ENCODE measurements around the gene PLCL2. TPM values are rescaled to one million over a fixed set of nuclear protein-coding genes. Genes with fewer than 3 reads are reported as not detected.
A peak's percentile ranks its signal among the peaks of the same experiment; 100 is the strongest.
"Not testable (repeated sequence)": the region's sequence is repeated elsewhere in the genome, so short reads cannot be mapped to it uniquely, and the experiment has no call there.

Gene PLCL2
- total and polyA plus RNA-seq, 11 donors = 10.4 to 80.9 (median 53.0) TPM

DNA sequence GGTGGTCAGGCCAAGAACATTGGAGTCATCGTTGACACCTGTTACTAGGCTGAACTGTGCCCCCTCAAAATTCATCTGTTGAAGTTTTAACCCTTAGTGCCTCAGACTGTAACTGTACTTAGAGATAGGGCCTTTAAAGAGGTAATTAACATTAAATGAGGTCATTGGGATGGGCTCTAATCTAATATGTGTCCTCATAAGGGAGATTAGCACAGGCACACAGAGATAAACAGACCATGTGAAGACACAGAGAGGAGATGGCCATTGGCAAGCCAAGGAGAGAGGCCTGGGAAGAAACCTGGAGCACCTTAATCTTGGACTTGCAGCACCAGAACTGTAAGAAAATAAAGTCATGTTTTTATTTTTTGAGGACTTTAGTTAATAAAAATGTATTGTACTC lies 59.6 kb downstream of the PLCL2 start:
- H3K4me1 ChIP-seq = peaks cover 0 to 62% (median 31%) of the 10 kb centered on the region in 12 donors
- TF ChIP-seq, protein P1, sequence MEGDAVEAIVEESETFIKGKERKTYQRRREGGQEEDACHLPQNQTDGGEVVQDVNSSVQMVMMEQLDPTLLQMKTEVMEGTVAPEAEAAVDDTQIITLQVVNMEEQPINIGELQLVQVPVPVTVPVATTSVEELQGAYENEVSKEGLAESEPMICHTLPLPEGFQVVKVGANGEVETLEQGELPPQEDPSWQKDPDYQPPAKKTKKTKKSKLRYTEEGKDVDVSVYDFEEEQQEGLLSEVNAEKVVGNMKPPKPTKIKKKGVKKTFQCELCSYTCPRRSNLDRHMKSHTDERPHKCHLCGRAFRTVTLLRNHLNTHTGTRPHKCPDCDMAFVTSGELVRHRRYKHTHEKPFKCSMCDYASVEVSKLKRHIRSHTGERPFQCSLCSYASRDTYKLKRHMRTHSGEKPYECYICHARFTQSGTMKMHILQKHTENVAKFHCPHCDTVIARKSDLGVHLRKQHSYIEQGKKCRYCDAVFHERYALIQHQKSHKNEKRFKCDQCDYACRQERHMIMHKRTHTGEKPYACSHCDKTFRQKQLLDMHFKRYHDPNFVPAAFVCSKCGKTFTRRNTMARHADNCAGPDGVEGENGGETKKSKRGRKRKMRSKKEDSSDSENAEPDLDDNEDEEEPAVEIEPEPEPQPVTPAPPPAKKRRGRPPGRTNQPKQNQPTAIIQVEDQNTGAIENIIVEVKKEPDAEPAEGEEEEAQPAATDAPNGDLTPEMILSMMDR (IDR thresholded peaks at IDR 0.05) = no peak
- no peak for TF ChIP-seq POLR2A (IDR thresholded peaks at IDR 0.05)
- H3K9me3 ChIP-seq = no peaks in the 10 kb centered on the region
- no peaks in the 10 kb centered on the region for H3K27me3 ChIP-seq
- ATAC-seq (no peak), DNase-seq (no peak)
- intact Hi-C loops (cut with DNase I) = loop anchor here in 2 of 10 donors (5.0 kb wide), 2 partner anchors 37 to 62 kb away; partner anchors contain the start of gene PLCL2 (in 1 of the 2)
- no peak overlapping the region for H3K27ac ChIP-seq
- H3K36me3 ChIP-seq = no peaks in the 10 kb centered on the region
- H3K4me3 ChIP-seq = no peak overlapping the region
- WGBS, 4 donors = 52 to 68% (median 63%) methylated on average over 1 of the region's 1 CpG

DNA sequence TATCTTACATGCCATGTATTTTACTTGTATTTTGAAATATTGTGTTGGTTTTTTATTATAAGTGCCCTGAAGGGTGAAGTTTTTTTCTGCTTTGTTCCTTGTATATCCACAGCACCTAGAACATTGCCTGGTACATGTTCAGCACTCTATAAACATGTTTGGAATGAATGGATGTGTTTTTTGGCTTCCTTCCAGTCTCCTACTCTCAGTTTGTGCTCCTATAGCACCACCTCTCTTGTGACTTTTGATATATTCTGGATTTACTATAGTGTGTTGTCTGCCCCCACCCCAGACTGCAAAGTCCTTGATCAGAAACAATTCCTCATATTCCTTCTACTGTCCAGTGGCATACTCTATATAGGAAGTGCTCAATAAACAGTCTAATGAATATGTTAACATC lies 60.6 kb downstream of the PLCL2 start:
- Histone ChIP-seq H3K9me3 (no peaks in the 10 kb centered on the region), H3K4me1 (peaks cover 0 to 62% (median 37%) of the 10 kb centered on the region in 12 donors), H3K27me3 (no peaks in the 10 kb centered on the region), H3K36me3 (no peaks in the 10 kb centered on the region), H3K27ac (no peak overlapping the region), H3K4me3 (no peak overlapping the region)
- ATAC-seq (peak in 2 of 4 donors; percentile 28 to 44), DNase-seq (no peak)
- no peak for TF ChIP-seq POLR2A (IDR thresholded peaks at IDR 0.05)
- TF ChIP-seq, protein P1 (IDR thresholded peaks at IDR 0.05) = peak in 3 of 12 donors; percentile 6 to 24 (median 17)
- intact Hi-C loops (cut with DNase I) = no loop called here

DNA sequence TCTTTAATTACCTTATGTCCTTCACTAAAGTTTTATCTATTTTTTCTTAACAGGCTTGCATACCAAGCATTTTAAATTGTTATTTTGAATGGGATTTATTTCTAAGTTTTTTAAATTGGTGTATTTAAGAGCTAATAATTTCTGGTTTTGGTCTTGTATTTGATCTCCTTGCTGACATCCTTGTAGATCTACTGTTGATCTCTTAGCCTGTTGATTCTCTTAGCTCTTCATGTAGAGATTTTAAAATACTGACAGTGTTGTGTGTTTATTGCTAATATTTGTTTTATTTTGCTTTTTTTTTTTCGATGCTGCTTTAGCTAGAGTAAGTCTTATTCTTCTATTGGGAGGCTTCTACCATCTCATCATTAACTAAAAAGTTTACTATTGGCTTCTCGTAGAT lies 65.5 kb downstream of the PLCL2 start:
- no peak for ATAC-seq
- no peak for DNase-seq
- Histone ChIP-seq H3K4me3 (no peak overlapping the region), H3K27ac (no peak overlapping the region), H3K9me3 (peaks cover 0 to 5% (median 0%) of the 10 kb centered on the region in 12 donors), H3K27me3 (no peaks in the 10 kb centered on the region), H3K4me1 (peaks cover 0 to 50% (median 15%) of the 10 kb centered on the region in 12 donors), H3K36me3 (no peaks in the 10 kb centered on the region)
- intact Hi-C loops (cut with DNase I) = no loop called here
- TF ChIP-seq, protein P1 (IDR thresholded peaks at IDR 0.05) = no peak
- TF ChIP-seq POLR2A (IDR thresholded peaks at IDR 0.05) = no peak
- 86 to 94% (median 88%) methylated on average over 2 of the region's 2 CpGs for WGBS, 4 donors

DNA sequence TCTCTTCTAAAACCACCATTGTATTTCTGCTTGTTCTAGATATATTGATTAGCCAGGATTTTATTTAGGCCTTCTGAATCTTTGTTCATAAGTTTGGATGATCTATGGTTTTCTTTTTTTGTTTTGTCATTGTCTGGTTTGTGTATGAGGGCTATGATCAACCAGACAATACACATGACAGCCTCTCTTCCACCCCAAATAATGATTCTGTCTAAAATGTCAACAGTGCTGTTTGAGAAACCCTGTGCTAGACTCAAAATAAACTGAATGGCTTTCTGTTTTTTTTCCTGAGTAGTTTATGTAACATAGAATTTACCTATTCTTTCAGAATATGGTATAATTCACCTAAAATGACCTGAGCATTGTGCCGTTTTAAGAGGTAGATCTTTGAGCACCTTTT lies 66.1 kb downstream of the PLCL2 start:
- no peak for ATAC-seq
- Histone ChIP-seq H3K9me3 (peaks cover 0 to 5% (median 0%) of the 10 kb centered on the region in 12 donors), H3K4me3 (no peak overlapping the region), H3K4me1 (peaks cover 0 to 50% (median 15%) of the 10 kb centered on the region in 12 donors), H3K27me3 (no peaks in the 10 kb centered on the region), H3K27ac (no peak overlapping the region), H3K36me3 (no peaks in the 10 kb centered on the region)
- intact Hi-C loops (cut with DNase I) = no loop called here
- DNase-seq = no peak
- no peak for TF ChIP-seq POLR2A (IDR thresholded peaks at IDR 0.05)
- TF ChIP-seq, protein P1 (IDR thresholded peaks at IDR 0.05) = no peak
- 41 to 60% (median 56%) methylated on average over 1 of the region's 1 CpG for WGBS, 4 donors

DNA sequence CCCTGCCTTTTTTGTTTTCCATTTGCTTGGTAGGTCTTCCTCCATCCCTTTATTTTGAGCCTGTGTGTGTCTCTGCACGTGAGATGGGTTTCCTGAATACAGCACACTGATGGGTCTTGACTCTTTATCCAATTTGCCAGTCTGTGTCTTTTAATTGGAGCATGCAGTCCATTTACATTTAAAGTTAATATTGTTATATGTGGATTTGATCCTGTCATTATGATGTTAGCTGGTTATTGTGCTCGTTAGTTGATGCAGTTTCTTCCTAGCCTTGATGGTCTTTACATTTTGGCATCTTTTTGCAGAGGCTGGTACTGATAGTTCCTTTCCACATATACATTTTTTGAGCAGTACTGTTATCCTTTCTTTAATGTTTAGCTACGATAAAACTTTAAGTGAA lies 73.1 kb downstream of the PLCL2 start:
- ATAC-seq = not testable (repeated sequence)

More for the DNA sequence above, 73.1 kb downstream of the PLCL2 start:
- H3K4me3 ChIP-seq; H3K27ac ChIP-seq; H3K27me3 ChIP-seq; intact Hi-C loops (cut with DNase I); DNase-seq; H3K36me3 ChIP-seq: not testable (repeated sequence)
- Histone ChIP-seq H3K9me3 (peaks cover 0 to 14% (median 0%) of the 10 kb centered on the region in 12 donors), H3K4me1 (peaks cover 0 to 28% (median under 1%) of the 10 kb centered on the region in 12 donors)
- 85 to 91% (median 88%) methylated on average over 3 of the region's 3 CpGs for WGBS, 4 donors
